ENCODE data around the gene LIN52.

GRCh38 chr14:74213907-74214803, 129.4 kb downstream of the LIN52 start:
- TF ChIP-seq POLR2AphosphoS5 (IDR thresholded peaks at IDR 0.05; ENCODE audit: low read depth, low read length) (no peak), TCF7L2 (IDR thresholded peaks at IDR 0.05; ENCODE audit: low read depth, low read length) (no peak), REST (IDR thresholded peaks at IDR 0.05; ENCODE audit: insufficient read depth in 1 of 2, low read depth in 2 of 2, low read length in 1 of 2) (no peak), SIN3A (IDR thresholded peaks at IDR 0.05; ENCODE audit: borderline replicate concordance, insufficient read depth, low read depth, low read length) (no peak)
- TF ChIP-seq, protein P1, sequence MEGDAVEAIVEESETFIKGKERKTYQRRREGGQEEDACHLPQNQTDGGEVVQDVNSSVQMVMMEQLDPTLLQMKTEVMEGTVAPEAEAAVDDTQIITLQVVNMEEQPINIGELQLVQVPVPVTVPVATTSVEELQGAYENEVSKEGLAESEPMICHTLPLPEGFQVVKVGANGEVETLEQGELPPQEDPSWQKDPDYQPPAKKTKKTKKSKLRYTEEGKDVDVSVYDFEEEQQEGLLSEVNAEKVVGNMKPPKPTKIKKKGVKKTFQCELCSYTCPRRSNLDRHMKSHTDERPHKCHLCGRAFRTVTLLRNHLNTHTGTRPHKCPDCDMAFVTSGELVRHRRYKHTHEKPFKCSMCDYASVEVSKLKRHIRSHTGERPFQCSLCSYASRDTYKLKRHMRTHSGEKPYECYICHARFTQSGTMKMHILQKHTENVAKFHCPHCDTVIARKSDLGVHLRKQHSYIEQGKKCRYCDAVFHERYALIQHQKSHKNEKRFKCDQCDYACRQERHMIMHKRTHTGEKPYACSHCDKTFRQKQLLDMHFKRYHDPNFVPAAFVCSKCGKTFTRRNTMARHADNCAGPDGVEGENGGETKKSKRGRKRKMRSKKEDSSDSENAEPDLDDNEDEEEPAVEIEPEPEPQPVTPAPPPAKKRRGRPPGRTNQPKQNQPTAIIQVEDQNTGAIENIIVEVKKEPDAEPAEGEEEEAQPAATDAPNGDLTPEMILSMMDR (IDR thresholded peaks at IDR 0.05) = no peak

All from Panc1 (cell line).